WTC11 (cell line): ENCODE measurements around the gene MRPL52. TPM values are rescaled to one million over a fixed set of nuclear protein-coding genes. Genes with fewer than 3 reads are reported as not detected.
A peak's percentile ranks its signal among the peaks of the same experiment; 100 is the strongest.

Source experiments
- ATAC-seq: fragments of 200-7000 bp; cut with Tn5 transposase; 2 replicates; pipeline ENCODE4 v1.10.0; 2021; ENCODE audit warnings: mild to moderate bottlenecking, moderate library complexity
- CTCF ChIA-PET: fragments of 300-600 bp; sonication (Branson Sonifier 250); formaldehyde crosslinking; loops from one replicate; lab custom pipeline; 2021; ENCODE audit warnings: antibody characterized with exemption; lab: Charles Lee
- POLR2A ChIA-PET: fragments of 350-600 bp; sonication (Branson Sonifier 250); formaldehyde crosslinking; loops from one replicate; lab custom pipeline; 2021; ENCODE audit warnings: antibody characterized with exemption; lab: Charles Lee
- DNase-seq: peaks from one replicate; pipeline ENCODE4 v3.0.0; 2021; ENCODE audit warnings: low spot score
- H3K27ac Mint-ChIP-seq: 2 replicates; pipeline ENCODE4 v1.8.0; 2021; ENCODE audit warnings: mixed read lengths
- H3K27me3 Mint-ChIP-seq: 2 replicates; pipeline ENCODE4 v1.8.0; 2021; ENCODE audit warnings: low read depth, mild to moderate bottlenecking, moderate library complexity, mixed read lengths
- H3K36me3 Mint-ChIP-seq: 2 replicates; pipeline ENCODE4 v1.8.0; 2021; ENCODE audit warnings: mixed read lengths
- H3K4me1 Mint-ChIP-seq: 2 replicates; pipeline ENCODE4 v1.8.0; 2022; ENCODE audit warnings: mixed read lengths
- H3K4me3 Mint-ChIP-seq: 2 replicates; pipeline ENCODE4 v1.8.0; 2021; ENCODE audit warnings: mild to moderate bottlenecking, moderate library complexity, mixed read lengths
- H3K9me3 Mint-ChIP-seq: 2 replicates; pipeline ENCODE4 v1.8.0; 2021; ENCODE audit warnings: mixed read lengths
- ELF4 ChIP-seq: sonication (generic); formaldehyde crosslinking; IDR thresholded peaks from 2 replicates; pipeline ENCODE4 v1.8.1; 2022; ENCODE audit warnings: low read depth, mild to moderate bottlenecking, moderate library complexity, missing genetic modification reagents
- ERG ChIP-seq: fragments of 250-450 bp; sonication (Bioruptor Pico); IDR thresholded peaks from 2 replicates; pipeline ENCODE4 v1.8.0; 2021; ENCODE audit warnings: mild to moderate bottlenecking
- GABPB1 ChIP-seq: sonication (generic); formaldehyde crosslinking; IDR thresholded peaks from 2 replicates; pipeline ENCODE4 v1.8.1; 2023; ENCODE audit warnings: mild to moderate bottlenecking, missing genetic modification reagents
- HMGXB4 ChIP-seq: sonication (generic); formaldehyde crosslinking; IDR thresholded peaks from 2 replicates; pipeline ENCODE4 v1.8.1; 2023; ENCODE audit warnings: mild to moderate bottlenecking, moderate library complexity, missing genetic modification reagents
- NFYB ChIP-seq: sonication (generic); formaldehyde crosslinking; conservative IDR thresholded peaks from 2 replicates; pipeline ENCODE4 v1.8.0; 2022; ENCODE audit warnings: low read depth, missing genetic modification reagents
- RORB ChIP-seq: fragments of 250-450 bp; sonication (Bioruptor Pico); IDR thresholded peaks from 2 replicates; pipeline ENCODE4 v1.9.0; 2021; ENCODE audit warnings: mild to moderate bottlenecking
- SMAD3 ChIP-seq: sonication (generic); formaldehyde crosslinking; IDR thresholded peaks from 2 replicates; pipeline ENCODE4 v1.8.0; 2022; ENCODE audit warnings: missing genetic modification reagents, mild to moderate bottlenecking, borderline replicate concordance
- total RNA-seq: library from RNA; stranded (reverse); gene quantifications from 3 replicates; pipeline ENCODE4 v1.2.3, GENCODE V29; 2021
- TF ChIP-seq, protein P1 (sequence below): sonication (generic); formaldehyde crosslinking; IDR thresholded peaks from 2 replicates; pipeline ENCODE4 v1.8.1; 2023; ENCODE audit warnings: mild to moderate bottlenecking, missing genetic modification reagents
- TF ChIP-seq, protein P2 (sequence below): sonication (generic); formaldehyde crosslinking; conservative IDR thresholded peaks from 2 replicates; pipeline ENCODE4 v1.8.1; 2023; ENCODE audit warnings: mild to moderate bottlenecking, low read depth, missing genetic modification reagents, moderate library complexity
- TF ChIP-seq, protein P3 (sequence below): sonication (generic); formaldehyde crosslinking; IDR thresholded peaks from 2 replicates; pipeline ENCODE4 v1.8.1; 2022; ENCODE audit warnings: mild to moderate bottlenecking, missing genetic modification reagents, moderate library complexity, borderline replicate concordance

MRPL52 gene
- total RNA-seq, 1 experiment from 2014 or later, result 170 TPM

DNA sequence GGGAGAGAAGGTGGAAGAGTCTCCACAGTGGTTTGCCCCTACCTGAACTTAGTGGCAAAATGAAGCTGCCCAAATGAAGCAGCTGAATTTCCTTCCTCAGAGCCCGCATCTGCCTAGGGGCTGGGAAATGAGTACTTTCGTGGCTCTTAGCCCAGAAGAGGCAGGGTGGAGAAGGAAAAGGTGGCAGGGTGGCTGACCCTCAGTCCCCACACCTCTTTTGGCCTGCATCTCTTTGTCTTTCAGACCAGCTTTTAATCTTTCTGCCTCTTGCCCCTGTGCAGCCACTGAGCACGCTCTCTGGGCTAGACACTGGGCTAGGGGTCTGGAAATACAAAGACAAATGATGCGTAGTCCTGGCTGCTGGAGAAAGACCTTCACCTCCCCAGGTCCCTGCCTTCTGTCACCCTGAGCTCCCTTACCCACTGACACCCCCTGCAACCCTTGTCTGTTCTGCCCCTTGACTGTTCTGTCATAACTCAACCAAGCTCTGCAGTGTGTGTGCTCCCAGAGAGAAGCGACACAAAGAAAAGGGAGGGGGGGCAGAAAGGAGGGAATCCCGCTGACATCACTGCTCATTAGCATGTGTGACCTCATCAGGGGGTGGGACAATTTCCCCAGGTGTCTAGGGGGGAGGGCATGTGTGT lies 53.0 kb downstream of the MRPL52 start (continued):
- TF ChIP-seq SMAD3 (CRISPR knock-in tag), result no peak
- TF ChIP-seq NFYB (CRISPR knock-in tag), result no peak
- TF ChIP-seq, protein P1, sequence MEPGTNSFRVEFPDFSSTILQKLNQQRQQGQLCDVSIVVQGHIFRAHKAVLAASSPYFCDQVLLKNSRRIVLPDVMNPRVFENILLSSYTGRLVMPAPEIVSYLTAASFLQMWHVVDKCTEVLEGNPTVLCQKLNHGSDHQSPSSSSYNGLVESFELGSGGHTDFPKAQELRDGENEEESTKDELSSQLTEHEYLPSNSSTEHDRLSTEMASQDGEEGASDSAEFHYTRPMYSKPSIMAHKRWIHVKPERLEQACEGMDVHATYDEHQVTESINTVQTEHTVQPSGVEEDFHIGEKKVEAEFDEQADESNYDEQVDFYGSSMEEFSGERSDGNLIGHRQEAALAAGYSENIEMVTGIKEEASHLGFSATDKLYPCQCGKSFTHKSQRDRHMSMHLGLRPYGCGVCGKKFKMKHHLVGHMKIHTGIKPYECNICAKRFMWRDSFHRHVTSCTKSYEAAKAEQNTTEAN (CRISPR knock-in tag), result no peak
- TF ChIP-seq ELF4 (CRISPR knock-in tag), result no peak
- no peak for TF ChIP-seq ERG (CRISPR knock-in tag)
- no peak for TF ChIP-seq RORB (CRISPR knock-in tag)
- TF ChIP-seq HMGXB4 (CRISPR knock-in tag), result no peak
- TF ChIP-seq, all 79 proteins: peak for 0

DNA sequence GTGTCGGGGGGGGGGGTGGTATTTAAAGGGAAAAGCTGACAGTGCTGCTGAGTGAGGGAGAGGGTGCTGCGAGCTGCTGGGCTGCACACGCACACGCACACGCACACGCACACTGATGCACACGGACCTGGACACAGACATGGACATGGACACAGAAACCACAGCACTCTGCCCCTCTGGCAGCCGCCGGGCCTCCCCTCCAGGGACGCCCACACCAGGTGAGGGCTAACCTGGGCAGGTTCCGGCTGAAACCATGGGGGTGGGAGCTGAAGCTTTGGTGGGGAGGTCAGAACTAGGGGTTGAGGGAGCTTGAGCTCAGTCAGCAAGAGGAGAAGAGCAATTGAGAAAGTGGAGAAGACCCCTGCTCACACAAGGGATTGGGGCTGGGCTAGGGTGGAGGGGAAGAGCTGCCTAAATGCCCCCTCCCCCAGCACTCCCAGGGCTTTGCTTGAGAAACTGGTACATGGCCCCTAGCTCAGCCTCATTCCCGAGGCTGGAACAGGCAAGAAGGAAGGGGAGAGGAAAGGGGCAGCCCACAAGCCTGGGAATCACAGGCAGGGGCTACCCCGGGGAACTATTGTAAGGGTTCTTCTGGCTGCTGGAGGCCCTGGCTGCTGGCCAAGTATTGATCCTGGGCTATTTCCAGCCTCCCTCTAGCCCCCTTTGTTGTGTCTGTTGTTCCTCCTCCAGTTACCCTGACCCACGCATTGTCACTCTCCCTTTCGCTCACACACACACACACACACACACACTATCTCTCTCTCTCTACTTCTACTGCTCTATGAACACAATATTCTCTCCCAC lies 53.7 kb downstream of the MRPL52 start, which contains the start of gene REM2:
REM2 (plus strand) TSS at position 50 of the 804 bp plus-strand sequence; CDS start at position 116, 66 bp downstream.
- ChIA-PET CTCF (interaction anchor here (0.7 to 5.1 kb wide), 15 partner anchors 11 to 324 kb away, joined by 3 to 57 read pairs (median 5); partner anchors contain the start of genes AJUBA, DAD1, LRP10 and RBM23), POLR2A (interaction anchor here (1.0 to 3.0 kb wide), 8 partner anchors 11 to 73 kb away, joined by 3 to 32 read pairs (median 6); partner anchors contain the start of genes HAUS4, LRP10 and RBM23)
- H3K27me3 Mint-ChIP-seq, result peaks cover 23% of the 10 kb centered on the region
- H3K4me1 Mint-ChIP-seq, result peaks cover 45% of the 10 kb centered on the region
- H3K36me3 Mint-ChIP-seq, result no peaks in the 10 kb centered on the region
- no peak for TF ChIP-seq SMAD3 (CRISPR knock-in tag)
- no peak for TF ChIP-seq GABPB1 (CRISPR knock-in tag)
- DNase-seq (no peak), ATAC-seq (peak; percentile 12)
- peak within 1 kb of the TSS; percentile 75 for H3K4me3 Mint-ChIP-seq
- no peaks in the 10 kb centered on the region for H3K9me3 Mint-ChIP-seq
- H3K27ac Mint-ChIP-seq, result peak within 1 kb of the TSS; percentile 93

GRCh38 chr14:22884076-22884737 lies 54.5 kb downstream of the MRPL52 start:
- H3K36me3 Mint-ChIP-seq, result no peaks in the 10 kb centered on the region
- H3K4me3 Mint-ChIP-seq, result peak overlapping the region; percentile 75; the same call in 1 of the 2 replicates
- TF ChIP-seq, protein P2, sequence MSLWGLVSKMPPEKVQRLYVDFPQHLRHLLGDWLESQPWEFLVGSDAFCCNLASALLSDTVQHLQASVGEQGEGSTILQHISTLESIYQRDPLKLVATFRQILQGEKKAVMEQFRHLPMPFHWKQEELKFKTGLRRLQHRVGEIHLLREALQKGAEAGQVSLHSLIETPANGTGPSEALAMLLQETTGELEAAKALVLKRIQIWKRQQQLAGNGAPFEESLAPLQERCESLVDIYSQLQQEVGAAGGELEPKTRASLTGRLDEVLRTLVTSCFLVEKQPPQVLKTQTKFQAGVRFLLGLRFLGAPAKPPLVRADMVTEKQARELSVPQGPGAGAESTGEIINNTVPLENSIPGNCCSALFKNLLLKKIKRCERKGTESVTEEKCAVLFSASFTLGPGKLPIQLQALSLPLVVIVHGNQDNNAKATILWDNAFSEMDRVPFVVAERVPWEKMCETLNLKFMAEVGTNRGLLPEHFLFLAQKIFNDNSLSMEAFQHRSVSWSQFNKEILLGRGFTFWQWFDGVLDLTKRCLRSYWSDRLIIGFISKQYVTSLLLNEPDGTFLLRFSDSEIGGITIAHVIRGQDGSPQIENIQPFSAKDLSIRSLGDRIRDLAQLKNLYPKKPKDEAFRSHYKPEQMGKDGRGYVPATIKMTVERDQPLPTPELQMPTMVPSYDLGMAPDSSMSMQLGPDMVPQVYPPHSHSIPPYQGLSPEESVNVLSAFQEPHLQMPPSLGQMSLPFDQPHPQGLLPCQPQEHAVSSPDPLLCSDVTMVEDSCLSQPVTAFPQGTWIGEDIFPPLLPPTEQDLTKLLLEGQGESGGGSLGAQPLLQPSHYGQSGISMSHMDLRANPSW (CRISPR knock-in tag), result no peak
- TF ChIP-seq, protein P3, sequence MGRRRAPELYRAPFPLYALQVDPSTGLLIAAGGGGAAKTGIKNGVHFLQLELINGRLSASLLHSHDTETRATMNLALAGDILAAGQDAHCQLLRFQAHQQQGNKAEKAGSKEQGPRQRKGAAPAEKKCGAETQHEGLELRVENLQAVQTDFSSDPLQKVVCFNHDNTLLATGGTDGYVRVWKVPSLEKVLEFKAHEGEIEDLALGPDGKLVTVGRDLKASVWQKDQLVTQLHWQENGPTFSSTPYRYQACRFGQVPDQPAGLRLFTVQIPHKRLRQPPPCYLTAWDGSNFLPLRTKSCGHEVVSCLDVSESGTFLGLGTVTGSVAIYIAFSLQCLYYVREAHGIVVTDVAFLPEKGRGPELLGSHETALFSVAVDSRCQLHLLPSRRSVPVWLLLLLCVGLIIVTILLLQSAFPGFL (CRISPR knock-in tag), result 0 out of 2 replicates have a peak, but pooled peaks have one; percentile 35
- peaks cover 45% of the 10 kb centered on the region for H3K4me1 Mint-ChIP-seq
- POLR2A ChIA-PET, result interaction anchor here (1.1 to 3.0 kb wide), 4 partner anchors 12 to 61 kb away, joined by 3 to 32 read pairs (median 7); partner anchors contain the start of gene LRP10
- H3K27me3 Mint-ChIP-seq, result peaks cover 23% of the 10 kb centered on the region
- CTCF ChIA-PET, result interaction anchor here (0.7 to 5.1 kb wide), 7 partner anchors 12 to 231 kb away, joined by 3 to 57 read pairs (median 8); partner anchors contain the start of gene LRP10
- H3K27ac Mint-ChIP-seq, result no peak overlapping the region
- no peaks in the 10 kb centered on the region for H3K9me3 Mint-ChIP-seq
- no peak for ATAC-seq
- no peak for DNase-seq

Other genes starting within 250 kb of the MRPL52 start
- gene DAD1, start 240.7 kb upstream of the MRPL52 start, total RNA-seq, result 125 to 156 TPM (median 144 TPM) in 3 replicates
- 33.5 to 36.1 TPM (median 33.9 TPM) in 3 replicates for gene ABHD4, start 231.6 kb upstream of the MRPL52 start, total RNA-seq
- gene OR6J1, start 185.5 kb upstream of the MRPL52 start, total RNA-seq, result not detected in 3 replicates
- gene OXA1L, start 63.2 kb upstream of the MRPL52 start, total RNA-seq, result 133 to 138 TPM (median 135 TPM) in 3 replicates
- 3.0 to 4.3 TPM (median 4.2 TPM) in 3 replicates for gene SLC7A7, start 14.5 kb upstream of the MRPL52 start, total RNA-seq
- 81.6 to 94.4 TPM (median 83.9 TPM) in 3 replicates for gene MMP14, start 6.7 kb downstream of the MRPL52 start, total RNA-seq
- 18.4 to 24.0 TPM (median 19.0 TPM) in 3 replicates for gene LRP10, start 41.9 kb downstream of the MRPL52 start, total RNA-seq
- gene REM2, start 53.3 kb downstream of the MRPL52 start, total RNA-seq, result 1.1 to 1.5 TPM (median 1.5 TPM) in 3 replicates
- gene RBM23, start 89.3 kb downstream of the MRPL52 start, total RNA-seq, result 42.4 to 49.4 TPM (median 47.4 TPM) in 3 replicates
- gene PRMT5, start 99.5 kb downstream of the MRPL52 start, total RNA-seq, result 119 to 124 TPM (median 123 TPM) in 3 replicates
- gene HAUS4, start 127.2 kb downstream of the MRPL52 start, total RNA-seq, result 52.4 to 57.6 TPM (median 53.5 TPM) in 3 replicates
- gene AJUBA, start 152.7 kb downstream of the MRPL52 start, total RNA-seq, result 28.8 to 35.8 TPM (median 33.8 TPM) in 3 replicates
- 8.1 to 12.8 TPM (median 11.9 TPM) in 3 replicates for gene C14orf93, start 180.3 kb downstream of the MRPL52 start, total RNA-seq
- 200 to 224 TPM (median 203 TPM) in 3 replicates for gene PSMB5, start 205.0 kb downstream of the MRPL52 start, total RNA-seq
- not detected in 3 replicates for gene PSMB11, start 212.3 kb downstream of the MRPL52 start, total RNA-seq
- gene CDH24, start 227.6 kb downstream of the MRPL52 start, total RNA-seq, result 17.9 to 18.8 TPM (median 18.8 TPM) in 3 replicates